ENCODE data around the gene PRR18.

PRR18 gene

GRCh38 chr6:166333172-166333995, 25.2 kb upstream of the PRR18 start:
- no peak for DNase-seq

GRCh38 chr6:166331503-166332415, 23.6 kb upstream of the PRR18 start:
- no peak for DNase-seq

- no peak for DNase-seq
Observed at GRCh38 chr6:166330612-166331011, 22.4 kb upstream of the PRR18 start.

GRCh38 chr6:166325383-166326042, 17.3 kb upstream of the PRR18 start:
- DNase-seq, result no peak

GRCh38 chr6:166323395-166323794, 15.2 kb upstream of the PRR18 start:
- DNase-seq, result no peak

- DNase-seq, result peak; percentile 69 to 81
Observed at GRCh38 chr6:166318649-166319600, 10.7 kb upstream of the PRR18 start.

GRCh38 chr6:166318227-166318626, 10.0 kb upstream of the PRR18 start:
- peak; percentile 40 to 73 for DNase-seq

- no peak for DNase-seq
Observed at GRCh38 chr6:166317261-166318212, 9.3 kb upstream of the PRR18 start.

- DNase-seq, result no peak
Observed at GRCh38 chr6:166315436-166315835, 7.2 kb upstream of the PRR18 start.

- DNase-seq, result no peak
Observed at GRCh38 chr6:166314454-166314853, 6.3 kb upstream of the PRR18 start.

GRCh38 chr6:166313255-166314070, 5.3 kb upstream of the PRR18 start:
- peak; percentile 14 to 62 for DNase-seq

GRCh38 chr6:166312832-166313231, 4.6 kb upstream of the PRR18 start:
- no peak for DNase-seq

- no peak for DNase-seq
Observed at GRCh38 chr6:166310634-166311033, 2.4 kb upstream of the PRR18 start.

- no peak for DNase-seq
Observed at GRCh38 chr6:166309977-166310376, 1.8 kb upstream of the PRR18 start.

GRCh38 chr6:166308769-166309589, 787 bp upstream of the PRR18 start:
- DNase-seq, result peak; percentile 40 to 47

GRCh38 chr6:166307082-166308032, 835 bp downstream of the PRR18 start:
- DNase-seq, result no peak

- DNase-seq, result no peak
Observed at GRCh38 chr6:166306378-166307081, 1.7 kb downstream of the PRR18 start.
